Stomach (tissue), 4 donors: ENCODE results near the gene PRXL2B.

Experiments
- EP300 ChIP-seq: sonication (generic); formaldehyde crosslinking; IDR thresholded peaks from one replicate; pipeline ENCODE4 v1.6.1; 2017; ENCODE audit warnings: antibody characterized with exemption
- POLR2A ChIP-seq, 4 donors: fragments of 450-650 bp; IDR thresholded peaks; one replicate each; pipeline ENCODE4 v1.6.1; 2016; ENCODE audit warnings: antibody characterized with exemption in 4 of 4, control low read depth in 2 of 4, mild to moderate bottlenecking in 1 of 4, moderate library complexity in 1 of 4

DNA sequence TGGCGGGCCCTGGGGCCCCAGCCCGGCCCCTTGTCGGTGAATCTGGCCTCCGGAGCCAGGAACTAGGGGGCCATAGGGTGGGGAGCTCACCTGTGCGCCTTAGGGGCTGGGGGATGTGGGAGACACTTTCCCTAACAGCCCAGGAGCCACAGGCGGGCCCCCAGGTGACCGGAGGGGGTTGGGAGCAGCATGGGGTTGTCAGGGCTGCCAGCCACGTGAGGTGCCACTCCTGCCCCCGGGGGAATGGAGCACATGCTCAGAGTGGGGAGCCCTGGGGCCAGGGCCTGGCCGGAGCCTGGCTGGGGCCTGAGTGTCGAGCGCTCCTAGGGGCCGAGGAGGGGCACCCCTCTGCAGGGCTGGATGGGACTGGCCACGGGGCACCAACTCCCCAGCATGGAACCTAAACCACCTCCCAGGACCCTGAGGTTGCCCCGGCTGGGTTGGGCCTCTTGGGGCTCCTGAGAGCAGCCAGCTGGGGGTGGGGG is 19.9 kb downstream of the PRXL2B start:
- no peak for TF ChIP-seq POLR2A (IDR thresholded peaks at IDR 0.05)
- TF ChIP-seq EP300: no peak
